Mesangial cell (primary cell): Measurements from ENCODE around the gene ZNF592. TPM values are rescaled to one million over a fixed set of nuclear protein-coding genes. Genes with fewer than 3 reads are reported as not detected.

Experiments
- total RNA-seq: library from RNA; depleted of rRNA; stranded (reverse); fragments of >200 nt; gene quantifications from 2 replicates; pipeline ENCODE4 v1.2.3, GENCODE V29; 2015

Gene ZNF592, protein sequence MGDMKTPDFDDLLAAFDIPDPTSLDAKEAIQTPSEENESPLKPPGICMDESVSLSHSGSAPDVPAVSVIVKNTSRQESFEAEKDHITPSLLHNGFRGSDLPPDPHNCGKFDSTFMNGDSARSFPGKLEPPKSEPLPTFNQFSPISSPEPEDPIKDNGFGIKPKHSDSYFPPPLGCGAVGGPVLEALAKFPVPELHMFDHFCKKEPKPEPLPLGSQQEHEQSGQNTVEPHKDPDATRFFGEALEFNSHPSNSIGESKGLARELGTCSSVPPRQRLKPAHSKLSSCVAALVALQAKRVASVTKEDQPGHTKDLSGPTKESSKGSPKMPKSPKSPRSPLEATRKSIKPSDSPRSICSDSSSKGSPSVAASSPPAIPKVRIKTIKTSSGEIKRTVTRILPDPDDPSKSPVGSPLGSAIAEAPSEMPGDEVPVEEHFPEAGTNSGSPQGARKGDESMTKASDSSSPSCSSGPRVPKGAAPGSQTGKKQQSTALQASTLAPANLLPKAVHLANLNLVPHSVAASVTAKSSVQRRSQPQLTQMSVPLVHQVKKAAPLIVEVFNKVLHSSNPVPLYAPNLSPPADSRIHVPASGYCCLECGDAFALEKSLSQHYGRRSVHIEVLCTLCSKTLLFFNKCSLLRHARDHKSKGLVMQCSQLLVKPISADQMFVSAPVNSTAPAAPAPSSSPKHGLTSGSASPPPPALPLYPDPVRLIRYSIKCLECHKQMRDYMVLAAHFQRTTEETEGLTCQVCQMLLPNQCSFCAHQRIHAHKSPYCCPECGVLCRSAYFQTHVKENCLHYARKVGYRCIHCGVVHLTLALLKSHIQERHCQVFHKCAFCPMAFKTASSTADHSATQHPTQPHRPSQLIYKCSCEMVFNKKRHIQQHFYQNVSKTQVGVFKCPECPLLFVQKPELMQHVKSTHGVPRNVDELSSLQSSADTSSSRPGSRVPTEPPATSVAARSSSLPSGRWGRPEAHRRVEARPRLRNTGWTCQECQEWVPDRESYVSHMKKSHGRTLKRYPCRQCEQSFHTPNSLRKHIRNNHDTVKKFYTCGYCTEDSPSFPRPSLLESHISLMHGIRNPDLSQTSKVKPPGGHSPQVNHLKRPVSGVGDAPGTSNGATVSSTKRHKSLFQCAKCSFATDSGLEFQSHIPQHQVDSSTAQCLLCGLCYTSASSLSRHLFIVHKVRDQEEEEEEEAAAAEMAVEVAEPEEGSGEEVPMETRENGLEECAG (N-terminal part only)
- total RNA-seq = 10.1 and 17.0 TPM in 2 replicates

DNA sequence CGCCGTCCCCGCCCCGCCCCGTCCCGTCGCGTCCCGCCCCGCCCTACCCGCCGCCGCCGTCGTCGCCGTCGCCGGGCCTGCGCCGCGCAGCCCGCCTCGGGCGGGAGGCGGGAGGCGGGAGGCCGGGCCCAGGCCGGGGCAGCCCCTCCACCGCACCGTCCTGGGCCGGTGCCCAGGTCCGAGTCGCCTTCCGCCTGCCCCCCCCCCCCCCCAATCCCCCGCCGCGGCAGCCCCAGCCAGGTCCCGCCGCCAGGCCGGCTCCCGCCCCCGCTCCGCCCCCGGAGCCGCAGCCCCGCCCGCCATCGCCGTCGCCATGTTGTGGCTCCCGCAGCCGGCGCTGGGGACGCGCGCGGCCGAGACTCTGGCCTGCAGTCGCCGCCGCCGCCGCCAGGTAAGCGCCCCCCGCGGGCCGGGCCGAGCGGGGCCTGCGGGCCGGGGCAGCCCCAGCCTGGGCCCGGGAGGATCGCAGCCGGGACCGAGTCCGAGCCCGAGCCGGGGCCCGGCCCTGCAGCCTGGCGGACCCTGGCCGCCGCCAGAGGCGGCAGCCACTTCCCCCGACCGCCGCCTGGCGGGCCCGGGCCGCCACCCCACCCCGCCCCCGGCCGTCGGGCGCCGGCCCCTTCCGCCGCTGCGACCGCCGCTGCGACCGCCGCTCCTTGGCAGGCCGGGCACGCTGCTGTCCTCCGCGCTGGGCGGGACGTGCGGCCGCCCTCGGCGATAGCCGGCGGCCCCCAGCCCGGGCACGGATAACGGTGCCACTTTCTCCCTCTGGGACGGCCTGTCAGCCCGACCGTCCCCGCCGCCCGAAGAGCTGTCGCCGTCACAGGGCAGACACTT, at the start of gene ZNF592:
Gene ZNF592, plus strand, starts transcription at position 319 of the 837 bp plus-strand sequence. CDS start 34,084 bp downstream, outside the sequence.

DNA sequence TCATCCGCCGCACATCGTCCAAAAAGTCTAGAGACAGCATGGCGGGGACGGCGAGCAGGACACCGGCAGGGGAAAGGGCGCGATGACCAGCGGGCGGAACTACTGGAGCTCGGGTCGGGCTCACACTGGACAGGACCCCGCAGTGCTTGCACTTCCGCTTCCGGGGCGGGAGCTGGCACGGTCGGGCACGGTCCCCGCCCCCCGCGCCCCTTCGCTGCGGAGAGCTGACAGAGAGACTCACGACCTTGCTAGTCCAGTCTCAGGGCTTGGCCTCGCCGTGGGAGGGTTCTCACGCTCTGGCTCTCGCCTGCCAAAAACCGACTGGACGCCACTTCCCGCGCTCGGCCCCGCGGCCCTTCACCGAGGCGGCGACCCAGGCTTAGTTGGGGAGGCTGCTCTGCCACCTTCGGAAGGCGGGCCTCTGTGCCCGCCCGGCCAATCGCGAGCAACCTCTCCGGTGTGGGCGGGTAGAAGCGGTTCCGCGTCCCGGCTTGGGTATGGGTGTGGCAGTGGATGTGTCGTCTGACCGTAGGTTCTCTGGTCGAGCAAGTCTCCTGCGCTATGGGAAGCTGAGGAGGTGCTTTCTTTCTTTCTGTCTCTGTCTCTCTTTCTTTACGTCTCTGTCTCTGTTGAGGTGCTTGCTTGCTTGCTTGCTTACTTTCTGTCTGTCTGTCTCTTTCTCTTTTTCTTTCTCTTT, 32.2 kb upstream of the ZNF592 start, which contains the start of gene SEC11A:
Gene SEC11A, minus strand, starts transcription at position 104 of the 697 bp plus-strand sequence. Its CDS starts 64 bp downstream, at position 40.

DNA sequence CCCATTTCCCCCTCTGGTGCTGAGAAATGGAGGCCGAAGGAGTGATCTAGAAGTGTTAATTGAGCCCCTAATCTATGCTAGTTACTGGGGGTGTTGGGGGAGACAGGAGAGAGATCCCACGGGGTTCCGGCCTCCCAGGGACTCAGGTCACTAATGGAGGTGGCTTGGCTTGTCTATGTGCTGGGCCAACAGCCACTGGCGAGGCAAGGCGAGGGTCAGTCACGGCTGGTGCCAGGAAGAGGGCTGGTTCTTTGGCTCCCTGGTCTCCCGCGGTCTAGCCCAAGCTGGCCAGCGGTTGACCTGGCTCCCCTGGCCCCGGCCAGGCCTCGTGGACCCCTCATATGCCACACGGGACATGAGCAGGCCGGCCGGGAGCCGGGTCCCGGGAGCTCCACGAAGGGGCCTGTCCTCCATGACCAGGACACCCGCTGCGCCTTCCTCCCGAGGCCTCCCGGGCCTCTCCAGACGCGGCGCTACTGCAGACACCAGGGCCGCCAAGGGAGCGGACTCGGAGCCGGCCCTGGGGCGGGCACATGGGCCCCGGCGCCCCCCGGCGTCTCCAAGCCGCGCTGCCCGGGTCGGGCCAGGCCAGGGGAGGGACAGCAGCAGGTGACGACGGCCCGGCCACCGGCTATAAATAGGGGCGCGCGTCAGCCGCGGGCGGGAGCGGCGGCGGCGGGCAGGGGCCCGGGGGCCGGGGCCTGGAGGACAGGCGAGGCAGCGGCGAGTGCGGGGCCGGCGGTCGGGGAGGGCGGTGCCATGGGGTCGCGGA, 68.5 kb downstream of the ZNF592 start, which contains the start of gene ALPK3:
Gene ALPK3, plus strand, starts transcription at position 663 of the 772 bp plus-strand sequence. Its CDS starts 97 bp downstream, at position 760.

Other genes starting within 250 kb of the ZNF592 start
- 13.7 and 18.9 TPM in 2 replicates for gene ZSCAN2, start 147.6 kb upstream of the ZNF592 start, total RNA-seq
- 12.2 and 21.3 TPM in 2 replicates for gene WDR73, start 94.3 kb upstream of the ZNF592 start, total RNA-seq
- 9.8 and 15.0 TPM in 2 replicates for gene NMB, start 90.4 kb upstream of the ZNF592 start, total RNA-seq
- gene SEC11A, start 32.5 kb upstream of the ZNF592 start, total RNA-seq = 108 and 113 TPM in 2 replicates
- 15.3 and 16.9 TPM in 2 replicates for gene ALPK3, start 68.8 kb downstream of the ZNF592 start, total RNA-seq
- gene SLC28A1, start 136.1 kb downstream of the ZNF592 start, total RNA-seq = not detected in 2 replicates
- 9.3 and 11.2 TPM in 2 replicates for gene PDE8A, start 233.3 kb downstream of the ZNF592 start, total RNA-seq